ENCODE data around the gene TWF1. TPM values are rescaled to one million over a fixed set of nuclear protein-coding genes. Genes with fewer than 3 reads are reported as not detected.
A peak's percentile ranks its signal among the peaks of the same experiment; 100 is the strongest.

Gene TWF1
- total and polyA plus RNA-seq, 9 of the 15 experiments (the other 6 are each of a cell fraction or from before 2014, with no cell fraction given), result 10.3 to 29.4 (median 23.4) TPM

DNA sequence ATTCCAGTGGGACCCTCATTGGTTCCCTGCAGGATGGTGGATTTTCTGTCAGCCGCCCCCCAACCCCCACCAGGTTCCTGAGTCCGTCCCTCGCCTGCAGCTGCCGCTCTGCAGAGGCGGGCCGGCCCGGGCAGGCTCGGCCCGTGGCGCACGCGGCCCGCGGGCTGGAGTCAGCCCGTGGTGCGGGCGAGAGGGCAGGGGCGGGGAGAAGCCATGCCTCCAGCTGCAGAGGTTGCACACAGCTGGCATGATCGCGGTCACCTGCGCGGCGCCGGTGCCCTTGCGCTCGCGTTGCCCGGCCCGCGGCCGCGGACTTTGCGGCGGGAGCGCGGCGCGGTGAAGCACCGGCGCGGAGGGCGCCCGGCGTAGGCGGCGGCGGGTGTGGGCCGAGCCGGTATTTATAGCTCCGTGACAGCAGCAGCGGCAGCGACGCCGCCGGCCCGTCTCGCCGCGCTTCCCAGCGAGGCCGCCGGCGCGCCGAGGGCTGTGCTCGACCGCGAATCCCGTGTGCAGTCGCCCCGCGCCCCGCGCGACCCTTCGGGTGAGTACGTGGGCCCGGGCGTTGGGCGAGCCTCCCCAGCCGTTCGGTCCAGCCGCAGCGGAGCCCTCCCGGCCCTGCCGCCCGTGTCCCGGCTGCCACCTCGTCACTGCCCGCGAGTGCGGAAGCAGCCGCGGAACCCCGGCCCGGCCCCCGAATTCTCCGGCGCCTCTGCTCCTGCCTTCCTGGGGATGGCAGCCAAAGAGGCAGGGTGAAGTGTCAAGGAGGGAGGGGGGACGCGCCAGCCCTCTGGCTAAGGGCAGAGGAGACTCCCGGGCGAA is 29.7 kb upstream of the TWF1 start, which contains the start of gene TMEM117 (continued):
- TF ChIP-seq, protein P1, sequence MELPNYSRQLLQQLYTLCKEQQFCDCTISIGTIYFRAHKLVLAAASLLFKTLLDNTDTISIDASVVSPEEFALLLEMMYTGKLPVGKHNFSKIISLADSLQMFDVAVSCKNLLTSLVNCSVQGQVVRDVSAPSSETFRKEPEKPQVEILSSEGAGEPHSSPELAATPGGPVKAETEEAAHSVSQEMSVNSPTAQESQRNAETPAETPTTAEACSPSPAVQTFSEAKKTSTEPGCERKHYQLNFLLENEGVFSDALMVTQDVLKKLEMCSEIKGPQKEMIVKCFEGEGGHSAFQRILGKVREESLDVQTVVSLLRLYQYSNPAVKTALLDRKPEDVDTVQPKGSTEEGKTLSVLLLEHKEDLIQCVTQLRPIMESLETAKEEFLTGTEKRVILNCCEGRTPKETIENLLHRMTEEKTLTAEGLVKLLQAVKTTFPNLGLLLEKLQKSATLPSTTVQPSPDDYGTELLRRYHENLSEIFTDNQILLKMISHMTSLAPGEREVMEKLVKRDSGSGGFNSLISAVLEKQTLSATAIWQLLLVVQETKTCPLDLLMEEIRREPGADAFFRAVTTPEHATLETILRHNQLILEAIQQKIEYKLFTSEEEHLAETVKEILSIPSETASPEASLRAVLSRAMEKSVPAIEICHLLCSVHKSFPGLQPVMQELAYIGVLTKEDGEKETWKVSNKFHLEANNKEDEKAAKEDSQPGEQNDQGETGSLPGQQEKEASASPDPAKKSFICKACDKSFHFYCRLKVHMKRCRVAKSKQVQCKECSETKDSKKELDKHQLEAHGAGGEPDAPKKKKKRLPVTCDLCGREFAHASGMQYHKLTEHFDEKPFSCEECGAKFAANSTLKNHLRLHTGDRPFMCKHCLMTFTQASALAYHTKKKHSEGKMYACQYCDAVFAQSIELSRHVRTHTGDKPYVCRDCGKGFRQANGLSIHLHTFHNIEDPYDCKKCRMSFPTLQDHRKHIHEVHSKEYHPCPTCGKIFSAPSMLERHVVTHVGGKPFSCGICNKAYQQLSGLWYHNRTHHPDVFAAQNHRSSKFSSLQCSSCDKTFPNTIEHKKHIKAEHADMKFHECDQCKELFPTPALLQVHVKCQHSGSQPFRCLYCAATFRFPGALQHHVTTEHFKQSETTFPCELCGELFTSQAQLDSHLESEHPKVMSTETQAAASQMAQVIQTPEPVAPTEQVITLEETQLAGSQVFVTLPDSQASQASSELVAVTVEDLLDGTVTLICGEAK (IDR thresholded peaks at IDR 0.05), result no peak; the same call in 1 of the 2 replicates
- TF ChIP-seq, protein P1 (CRISPR knock-in tag; IDR thresholded peaks at IDR 0.05), result no peak
- no peak for TF ChIP-seq ZKSCAN3 (CRISPR knock-in tag; IDR thresholded peaks at IDR 0.05)
- TF ChIP-seq ATF7 (IDR thresholded peaks at IDR 0.05), result no peak; the same call in 1 of the 2 replicates
- TF ChIP-seq CTBP1 (IDR thresholded peaks at IDR 0.05; ENCODE audit: borderline replicate concordance), result peak; percentile 82; the same call in 1 of the 2 replicates
- TF ChIP-seq NCOR1 (IDR thresholded peaks at IDR 0.05), result no peak
- TF ChIP-seq BRD4 (IDR thresholded peaks at IDR 0.05), result no peak
- no peak for TF ChIP-seq ZSCAN29 (IDR thresholded peaks at IDR 0.05)
- no peak for TF ChIP-seq KDM1A (IDR thresholded peaks at IDR 0.05)
- no peak for TF ChIP-seq ZNF445 (CRISPR knock-in tag; IDR thresholded peaks at IDR 0.05; ENCODE audit: low read depth)
- peak; percentile 79 for TF ChIP-seq RBFOX2 (IDR thresholded peaks at IDR 0.05; ENCODE audit: low read depth, low read length)
- TF ChIP-seq EWSR1 (IDR thresholded peaks at IDR 0.05; ENCODE audit: borderline replicate concordance, low read depth, partially characterized antibody), result no peak
- no peak for TF ChIP-seq ZNF644 (tag; IDR thresholded peaks at IDR 0.05; ENCODE audit: low read depth)
